T-helper 17 cell (primary cell): ENCODE results near the gene METTL13. TPM values are rescaled to one million over a fixed set of nuclear protein-coding genes. Genes with fewer than 3 reads are reported as not detected.

Experiments used
- ATAC-seq: fragments of 150-1000 bp; cut with Tn5 transposase; 2 replicates; pipeline ENCODE4 v1.10.0; 2021; ENCODE audit warnings: mild to moderate bottlenecking, moderate library complexity
- DNase-seq, 3 donors: peaks; one replicate each; pipeline versions ENCODE4 v3.0.0 to v3.0.0-alpha.2; 2020 to 2021
- H3K9me3 ChIP-seq: one replicate; pipeline ENCODE4 v1.7.0; 2013; ENCODE audit warnings: low read length, mild to moderate bottlenecking; ENCODE audit not compliant: control insufficient read depth, poor library complexity, severe bottlenecking
- H3K27ac Mint-ChIP-seq: one replicate; pipeline ENCODE4 v1.8.0; 2022; ENCODE audit warnings: mild to moderate bottlenecking, moderate library complexity, mixed read lengths
- H3K27me3 Mint-ChIP-seq: one replicate; pipeline ENCODE4 v1.8.0; 2022; ENCODE audit warnings: mixed read lengths
- H3K36me3 Mint-ChIP-seq: one replicate; pipeline ENCODE4 v1.8.0; 2022; ENCODE audit warnings: low read depth, mixed read lengths
- H3K4me1 Mint-ChIP-seq: one replicate; pipeline ENCODE4 v1.8.0; 2022; ENCODE audit warnings: mild to moderate bottlenecking, mixed read lengths
- H3K4me3 Mint-ChIP-seq: one replicate; pipeline ENCODE4 v1.8.0; 2022; ENCODE audit warnings: mild to moderate bottlenecking, moderate library complexity, mixed read lengths
- total RNA-seq, 4 donors: library from RNA in 2 of 4; stranded (reverse) in 2 of 4; gene quantifications; one replicate each; pipeline ENCODE4 v1.2.3 and lab custom pipeline; 2022 to 2026

METTL13 gene
- total RNA-seq, 2 donors from 2014 or later, result 13.0 to 13.4 TPM

- Mint-ChIP-seq H3K27ac (no peak overlapping the region), H3K4me3 (no peak overlapping the region), H3K4me1 (peaks cover 3% of the 10 kb centered on the region), H3K27me3 (no peaks in the 10 kb centered on the region), H3K36me3 (peaks cover 2% of the 10 kb centered on the region)
- H3K9me3 ChIP-seq, result no peaks in the 10 kb centered on the region
- ATAC-seq (no peak), DNase-seq (no peak)
These were observed 36.2 kb downstream of the METTL13 start for GRCh38 chr1:171817511-171818265.

DNA sequence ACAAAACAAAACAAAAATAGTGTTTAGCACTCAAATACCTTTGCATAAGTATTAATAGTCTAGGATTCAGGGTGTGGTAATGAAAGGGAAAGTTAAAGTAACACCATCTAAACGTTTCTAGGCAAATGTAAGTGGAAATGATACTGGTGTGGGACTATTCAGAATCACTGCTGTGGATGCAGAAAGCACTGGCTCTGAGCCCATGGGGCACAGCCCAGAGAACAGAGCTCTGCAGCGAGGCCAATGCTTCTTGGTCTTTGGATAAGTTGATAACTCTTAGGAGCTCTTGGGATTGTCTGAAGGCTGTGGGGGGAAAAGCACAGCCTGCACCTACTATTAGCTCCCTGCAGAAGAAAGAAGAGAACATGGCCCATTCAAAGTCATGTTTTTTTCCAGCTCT, 38.5 kb downstream of the METTL13 start:
- H3K27me3 Mint-ChIP-seq, result no peaks in the 10 kb centered on the region
- peaks cover 2% of the 10 kb centered on the region for H3K36me3 Mint-ChIP-seq
- no peak overlapping the region for H3K4me3 Mint-ChIP-seq
- DNase-seq, result no peak
- peaks cover 3% of the 10 kb centered on the region for H3K4me1 Mint-ChIP-seq
- ATAC-seq, result no peak
- no peaks in the 10 kb centered on the region for H3K9me3 ChIP-seq
- H3K27ac Mint-ChIP-seq, result no peak overlapping the region

DNA sequence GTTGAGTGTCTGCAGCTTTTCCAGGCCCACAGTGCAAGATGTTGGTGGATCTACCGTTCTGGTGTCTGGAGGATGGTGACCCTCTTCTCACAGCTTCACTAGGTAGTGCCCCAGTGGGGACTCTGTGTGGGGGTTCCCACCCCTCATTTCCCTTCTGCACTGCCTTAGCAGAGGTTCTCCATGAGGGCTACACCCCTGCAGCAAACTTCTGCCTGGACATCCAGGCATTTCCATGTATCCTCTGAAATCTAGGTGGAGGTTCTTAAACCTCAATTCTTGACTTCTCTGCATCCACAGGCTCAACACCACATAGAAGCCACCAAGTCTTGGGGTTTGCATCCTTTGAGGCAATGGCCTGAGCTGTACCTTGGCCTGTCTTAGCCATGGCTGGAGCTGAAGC, 45.5 kb downstream of the METTL13 start:
- Mint-ChIP-seq H3K36me3 (peaks cover 9% of the 10 kb centered on the region), H3K27ac (no peak overlapping the region)

GRCh38 chr1:171828794-171829193, 47.3 kb downstream of the METTL13 start:
- H3K36me3 Mint-ChIP-seq, result peaks cover 9% of the 10 kb centered on the region

More for the DNA sequence above, 45.5 kb downstream of the METTL13 start:
- H3K9me3 ChIP-seq, result peaks cover 3% of the 10 kb centered on the region
- H3K4me3 Mint-ChIP-seq, result no peak overlapping the region
- H3K27me3 Mint-ChIP-seq, result no peaks in the 10 kb centered on the region
- ATAC-seq, result no peak
- no peaks in the 10 kb centered on the region for H3K4me1 Mint-ChIP-seq
- no peak for DNase-seq

GRCh38 chr1:171833091-171833825, 51.8 kb downstream of the METTL13 start:
- no peak for DNase-seq
- Mint-ChIP-seq H3K36me3 (peaks cover 2% of the 10 kb centered on the region), H3K27ac (no peak overlapping the region), H3K27me3 (no peaks in the 10 kb centered on the region), H3K4me1 (no peaks in the 10 kb centered on the region), H3K4me3 (no peak overlapping the region)
- no peak for ATAC-seq
- H3K9me3 ChIP-seq, result no peaks in the 10 kb centered on the region

More at GRCh38 chr1:171828794-171829193, 47.3 kb downstream of the METTL13 start:
- Mint-ChIP-seq H3K4me1 (no peaks in the 10 kb centered on the region), H3K27me3 (no peaks in the 10 kb centered on the region), H3K4me3 (no peak overlapping the region), H3K27ac (no peak overlapping the region)
- ATAC-seq (no peak), DNase-seq (no peak)
- H3K9me3 ChIP-seq, result peaks cover 3% of the 10 kb centered on the region

GRCh38 chr1:171834821-171835220, 53.4 kb downstream of the METTL13 start:
- Mint-ChIP-seq H3K27ac (no peak overlapping the region), H3K36me3 (no peaks in the 10 kb centered on the region), H3K27me3 (no peaks in the 10 kb centered on the region), H3K4me3 (no peak overlapping the region), H3K4me1 (peaks cover 2% of the 10 kb centered on the region)
- no peak for DNase-seq
- ATAC-seq, result no peak
- no peaks in the 10 kb centered on the region for H3K9me3 ChIP-seq

GRCh38 chr1:171835891-171836290, 54.4 kb downstream of the METTL13 start:
- no peaks in the 10 kb centered on the region for H3K27me3 Mint-ChIP-seq
- H3K4me3 Mint-ChIP-seq, result no peak overlapping the region
- DNase-seq (no peak), ATAC-seq (no peak)
- no peaks in the 10 kb centered on the region for H3K9me3 ChIP-seq
- no peaks in the 10 kb centered on the region for H3K36me3 Mint-ChIP-seq
- H3K4me1 Mint-ChIP-seq, result peaks cover 7% of the 10 kb centered on the region
- no peak overlapping the region for H3K27ac Mint-ChIP-seq

DNA sequence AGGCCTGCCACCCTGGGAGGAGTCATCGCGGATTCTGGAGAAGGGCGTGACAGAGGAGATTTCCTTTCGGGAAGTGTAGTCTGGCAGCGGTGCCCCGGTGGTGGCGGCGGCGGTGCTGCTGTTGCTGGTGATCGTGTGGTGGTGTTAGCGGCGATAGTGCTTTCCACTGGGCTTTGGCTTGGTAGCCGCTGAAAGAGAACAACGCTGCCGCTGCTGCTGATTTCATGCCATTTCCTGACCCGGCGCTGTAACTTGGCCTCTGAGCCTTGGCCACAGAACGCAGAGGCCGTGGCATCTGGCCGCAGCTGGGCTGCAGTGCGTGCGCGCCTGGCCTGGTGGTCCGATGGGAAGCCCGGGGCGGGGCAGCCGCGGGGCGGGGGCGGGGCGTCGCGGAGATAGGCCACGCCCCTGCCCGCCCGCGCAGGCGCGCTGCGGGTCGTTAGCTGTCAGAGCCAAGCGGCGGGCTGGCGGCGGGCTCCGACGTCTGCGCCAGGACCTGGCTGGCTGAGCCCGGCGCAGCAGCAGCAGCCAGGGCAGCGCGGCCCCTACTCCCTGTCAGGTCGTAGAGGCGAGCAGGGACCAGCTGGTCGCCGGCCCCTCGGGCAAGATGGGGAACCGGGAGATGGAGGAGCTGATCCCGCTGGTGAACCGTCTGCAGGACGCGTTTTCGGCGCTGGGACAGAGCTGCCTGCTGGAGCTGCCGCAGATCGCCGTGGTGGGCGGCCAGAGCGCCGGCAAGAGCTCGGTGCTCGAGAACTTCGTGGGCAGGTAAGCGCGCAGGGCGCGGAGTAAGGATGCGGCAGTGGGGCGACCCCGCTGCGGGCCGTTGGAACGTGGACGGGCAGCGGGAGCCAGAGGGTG, 59.8 kb downstream of the METTL13 start, which contains the start of gene DNM3:
DNM3 (plus strand) TSS at position 449 of the 861 bp plus-strand sequence; CDS start at position 608, 159 bp downstream.
- H3K4me3 Mint-ChIP-seq, result peak within 1 kb of the TSS; percentile 94
- peak; percentile 72 to 80 (median 74) for DNase-seq
- peak; percentile 94 for ATAC-seq
- peaks cover 16% of the 10 kb centered on the region for H3K27me3 Mint-ChIP-seq
- no peaks in the 10 kb centered on the region for H3K9me3 ChIP-seq
- H3K4me1 Mint-ChIP-seq, result peaks cover 20% of the 10 kb centered on the region
- peak within 1 kb of the TSS; percentile 92 for H3K27ac Mint-ChIP-seq
- no peaks in the 10 kb centered on the region for H3K36me3 Mint-ChIP-seq

DNA sequence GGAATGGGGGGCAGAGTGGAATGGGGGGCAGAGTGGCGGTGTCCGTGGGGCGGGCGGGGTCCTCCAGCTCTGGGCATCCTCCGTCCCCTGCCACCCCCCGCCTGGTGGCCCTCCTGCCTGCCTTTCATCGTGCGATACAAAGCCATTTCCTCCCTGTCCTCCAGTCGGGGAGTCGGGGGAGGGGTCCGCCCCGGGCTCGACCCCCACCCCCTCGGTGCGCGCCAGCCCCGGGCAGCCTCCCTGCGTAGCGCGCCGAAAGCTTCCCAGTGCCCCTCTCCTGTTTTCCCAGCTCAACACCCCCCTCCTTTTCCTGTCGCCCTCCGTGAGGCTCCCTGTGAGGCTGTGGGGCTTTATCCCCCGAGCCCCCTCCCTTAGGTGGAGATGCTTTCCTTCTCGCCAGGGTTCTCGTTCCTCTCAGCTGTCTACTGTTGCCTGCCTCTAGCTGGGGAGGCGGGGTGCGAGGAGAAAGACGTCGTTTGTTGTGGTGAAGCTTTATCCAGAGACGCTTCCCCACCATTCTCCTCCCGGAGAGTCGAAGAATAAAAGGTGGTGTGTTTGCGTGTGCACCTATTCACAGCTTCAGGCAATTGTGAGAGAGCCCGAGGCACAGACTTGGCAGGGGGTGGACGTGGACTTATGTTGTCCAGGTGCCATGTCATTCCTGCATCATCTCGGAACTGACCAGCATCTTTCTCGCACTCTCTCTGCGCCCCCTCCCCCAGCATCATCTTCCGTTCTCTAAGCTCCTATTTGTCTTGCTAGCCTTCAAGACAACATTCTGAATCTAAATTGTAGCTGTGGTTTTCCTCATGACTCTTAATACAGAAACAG, 60.7 kb downstream of the METTL13 start:
- H3K36me3 Mint-ChIP-seq, result no peaks in the 10 kb centered on the region
- H3K27ac Mint-ChIP-seq, result peak overlapping the region; percentile 92
- peak overlapping the region; percentile 94 for H3K4me3 Mint-ChIP-seq
- peaks cover 16% of the 10 kb centered on the region for H3K27me3 Mint-ChIP-seq
- DNase-seq (peak in 1 of 3 donors; percentile 11), ATAC-seq (no peak)
- H3K4me1 Mint-ChIP-seq, result peaks cover 20% of the 10 kb centered on the region
- H3K9me3 ChIP-seq, result no peaks in the 10 kb centered on the region

- Mint-ChIP-seq H3K27ac (no peak overlapping the region), H3K4me1 (peaks cover 20% of the 10 kb centered on the region), H3K4me3 (no peak overlapping the region), H3K27me3 (peaks cover 16% of the 10 kb centered on the region), H3K36me3 (no peaks in the 10 kb centered on the region)
- H3K9me3 ChIP-seq, result no peaks in the 10 kb centered on the region
- DNase-seq (no peak), ATAC-seq (no peak)
These were observed 62.9 kb downstream of the METTL13 start for GRCh38 chr1:171844381-171844780.

GRCh38 chr1:171845998-171846397, 64.5 kb downstream of the METTL13 start:
- no peak overlapping the region for H3K4me3 Mint-ChIP-seq
- H3K36me3 Mint-ChIP-seq, result no peaks in the 10 kb centered on the region
- H3K9me3 ChIP-seq, result no peaks in the 10 kb centered on the region
- DNase-seq, result no peak
- ATAC-seq, result no peak
- H3K27me3 Mint-ChIP-seq, result peaks cover 22% of the 10 kb centered on the region
- H3K27ac Mint-ChIP-seq, result no peak overlapping the region
- H3K4me1 Mint-ChIP-seq, result peaks cover 12% of the 10 kb centered on the region
